ENCODE measurements around the gene NPC1L1. TPM values are rescaled to one million over a fixed set of nuclear protein-coding genes. Genes with fewer than 3 reads are reported as not detected.
"Not testable (repeated sequence)": the region's sequence is repeated elsewhere in the genome, so short reads cannot be mapped to it uniquely, and the experiment has no call there.

The NPC1L1 gene
- total RNA-seq, 3 donors from 2014 or later (not counting 1 experiment from before 2014, with no cell fraction given), result 0.10 to 0.16 TPM; not detected in 1

- no peaks in the 10 kb centered on the region for H3K9me3 Mint-ChIP-seq
- Histone ChIP-seq H3K27me3 (ENCODE audit: control insufficient read depth, insufficient read depth, low read length) (no peaks in the 10 kb centered on the region), H3K27ac (ENCODE audit: low read length) (no peak overlapping the region), H3K9me3 (ENCODE audit: control insufficient read depth, insufficient read depth, low read length) (no peaks in the 10 kb centered on the region), H3K4me3 (ENCODE audit: low read length) (no peak overlapping the region), H3K4me1 (ENCODE audit: control insufficient read depth, insufficient read depth, low read length) (no peaks in the 10 kb centered on the region), H3K36me3 (ENCODE audit: control insufficient read depth, insufficient read depth, low read length) (peaks cover 6% of the 10 kb centered on the region)
- ATAC-seq (no peak), DNase-seq (no peak)
- intact Hi-C loops (cut with micrococcal nuclease), result no loop called here
- no peak overlapping the region for H3K4me3 Mint-ChIP-seq
- no peaks in the 10 kb centered on the region for H3K27me3 Mint-ChIP-seq (ENCODE audit: low read depth in 2 of 2)
- no peak for TF ChIP-seq CTCF (IDR thresholded peaks at IDR 0.05)
- no peak overlapping the region for H3K27ac Mint-ChIP-seq
- no peaks in the 10 kb centered on the region for H3K4me1 Mint-ChIP-seq
- H3K36me3 Mint-ChIP-seq, result no peaks in the 10 kb centered on the region
- 95% methylated on average over 4 of the region's 4 CpGs for WGBS (ENCODE audit: insufficient coverage)
Measured at GRCh38 chr7:44559485-44559884, 18.4 kb upstream of the NPC1L1 start.

- Mint-ChIP-seq H3K4me1 (no peaks in the 10 kb centered on the region), H3K27me3 (ENCODE audit: low read depth in 2 of 2) (peaks cover 0 to 6% of the 10 kb centered on the region in 2 donors), H3K4me3 (no peak overlapping the region), H3K27ac (no peak overlapping the region), H3K9me3 (no peaks in the 10 kb centered on the region), H3K36me3 (no peaks in the 10 kb centered on the region)
- TF ChIP-seq CTCF (IDR thresholded peaks at IDR 0.05), result no peak
- Histone ChIP-seq H3K4me3 (ENCODE audit: low read length) (no peak overlapping the region), H3K27me3 (ENCODE audit: control insufficient read depth, insufficient read depth, low read length) (peaks cover under 1% of the 10 kb centered on the region), H3K27ac (ENCODE audit: low read length) (no peak overlapping the region), H3K4me1 (ENCODE audit: control insufficient read depth, insufficient read depth, low read length) (no peaks in the 10 kb centered on the region), H3K36me3 (ENCODE audit: control insufficient read depth, insufficient read depth, low read length) (no peaks in the 10 kb centered on the region), H3K9me3 (ENCODE audit: control insufficient read depth, insufficient read depth, low read length) (no peaks in the 10 kb centered on the region)
- WGBS (ENCODE audit: insufficient coverage), result 83% methylated on average over 1 of the region's 2 CpGs
- intact Hi-C loops (cut with micrococcal nuclease), result no loop called here
- ATAC-seq (no peak), DNase-seq (no peak)
Measured at GRCh38 chr7:44557485-44557884, 16.4 kb upstream of the NPC1L1 start.

GRCh38 chr7:44555350-44555749 lies 14.2 kb upstream of the NPC1L1 start:
- H3K4me1 Mint-ChIP-seq, result no peaks in the 10 kb centered on the region
- H3K4me3 ChIP-seq (ENCODE audit: low read length), result no peak overlapping the region
- H3K9me3 ChIP-seq (ENCODE audit: control insufficient read depth, insufficient read depth, low read length), result no peaks in the 10 kb centered on the region
- 83% methylated on average over 2 of the region's 2 CpGs for WGBS (ENCODE audit: insufficient coverage)
- no peak overlapping the region for H3K27ac Mint-ChIP-seq
- no peaks in the 10 kb centered on the region for H3K9me3 Mint-ChIP-seq
- no peak overlapping the region for H3K27ac ChIP-seq (ENCODE audit: low read length)
- H3K4me3 Mint-ChIP-seq, result no peak overlapping the region
- H3K27me3 Mint-ChIP-seq (ENCODE audit: low read depth in 2 of 2), result peaks cover 0 to 12% of the 10 kb centered on the region in 2 donors
- intact Hi-C loops (cut with micrococcal nuclease), result no loop called here
- no peaks in the 10 kb centered on the region for H3K36me3 ChIP-seq (ENCODE audit: control insufficient read depth, insufficient read depth, low read length)
- DNase-seq, result no peak
- no peak for ATAC-seq
- no peaks in the 10 kb centered on the region for H3K4me1 ChIP-seq (ENCODE audit: control insufficient read depth, insufficient read depth, low read length)
- H3K27me3 ChIP-seq (ENCODE audit: control insufficient read depth, insufficient read depth, low read length), result peaks cover 2% of the 10 kb centered on the region
- no peak for TF ChIP-seq CTCF (IDR thresholded peaks at IDR 0.05)
- H3K36me3 Mint-ChIP-seq, result no peaks in the 10 kb centered on the region

GRCh38 chr7:44552473-44553005 lies 11.4 kb upstream of the NPC1L1 start:
- H3K27ac ChIP-seq (ENCODE audit: low read length); H3K9me3 ChIP-seq (ENCODE audit: control insufficient read depth, insufficient read depth, low read length); H3K4me3 ChIP-seq (ENCODE audit: low read length); H3K27ac Mint-ChIP-seq; H3K4me1 Mint-ChIP-seq; H3K4me3 Mint-ChIP-seq; H3K36me3 ChIP-seq (ENCODE audit: control insufficient read depth, insufficient read depth, low read length); DNase-seq; H3K27me3 ChIP-seq (ENCODE audit: control insufficient read depth, insufficient read depth, low read length); H3K36me3 Mint-ChIP-seq; ATAC-seq; H3K4me1 ChIP-seq (ENCODE audit: control insufficient read depth, insufficient read depth, low read length); intact Hi-C loops (cut with micrococcal nuclease); H3K9me3 Mint-ChIP-seq: not testable (repeated sequence)
- WGBS (ENCODE audit: insufficient coverage), result 93% methylated on average over 2 of the region's 3 CpGs
- H3K27me3 Mint-ChIP-seq (ENCODE audit: low read depth in 2 of 2), result peaks cover 21 to 23% of the 10 kb centered on the region in 2 donors

Measured in natural killer cell (primary cell).